Activated naive CD4-positive, alpha-beta T cell treated with anti-CD3 and anti-CD28 coated beads for 36 hours (primary cell): ENCODE measurements around the gene ELMO3. TPM values are rescaled to one million over a fixed set of nuclear protein-coding genes. Genes with fewer than 3 reads are reported as not detected.
A peak's percentile ranks its signal among the peaks of the same experiment; 100 is the strongest.

Source experiments
- CTCF ChIA-PET: fragments of 350-600 bp; sonication (Branson Sonifier 250); formaldehyde crosslinking; loops from one replicate; lab custom pipeline; 2021; ENCODE audit warnings: antibody characterized with exemption; lab: Charles Lee
- DNase-seq: peaks from one replicate; pipeline ENCODE4 v3.0.0-alpha.2; 2020
- H3K27ac Mint-ChIP-seq: one replicate; pipeline ENCODE4 v1.8.0; 2021; ENCODE audit warnings: mild to moderate bottlenecking, mixed read lengths
- H3K27me3 Mint-ChIP-seq: one replicate; pipeline ENCODE4 v1.8.0; 2021; ENCODE audit warnings: low read depth, mixed read lengths
- H3K36me3 Mint-ChIP-seq: one replicate; pipeline ENCODE4 v1.8.0; 2021; ENCODE audit warnings: low read depth, mixed read lengths
- H3K4me1 Mint-ChIP-seq: one replicate; pipeline ENCODE4 v1.8.0; 2021; ENCODE audit warnings: low read depth, mixed read lengths
- H3K4me3 Mint-ChIP-seq: one replicate; pipeline ENCODE4 v1.8.0; 2021; ENCODE audit warnings: mild to moderate bottlenecking, moderate library complexity, mixed read lengths
- H3K9me3 Mint-ChIP-seq: one replicate; pipeline ENCODE4 v1.8.0; 2021; ENCODE audit warnings: mixed read lengths
- intact Hi-C: fragments of 100-400 bp; cut with micrococcal nuclease; formaldehyde crosslinking; loops from one replicate; pipeline ENCODE4 v1.15.1; 2023
- total RNA-seq, 2 experiments: library from RNA; stranded (reverse); gene quantifications; one replicate each; pipeline ENCODE4 v1.2.3, GENCODE V29; 2021

The ELMO3 gene
- total RNA-seq, 2 experiments from 2014 or later, result 3.8 to 4.4 TPM

DNA sequence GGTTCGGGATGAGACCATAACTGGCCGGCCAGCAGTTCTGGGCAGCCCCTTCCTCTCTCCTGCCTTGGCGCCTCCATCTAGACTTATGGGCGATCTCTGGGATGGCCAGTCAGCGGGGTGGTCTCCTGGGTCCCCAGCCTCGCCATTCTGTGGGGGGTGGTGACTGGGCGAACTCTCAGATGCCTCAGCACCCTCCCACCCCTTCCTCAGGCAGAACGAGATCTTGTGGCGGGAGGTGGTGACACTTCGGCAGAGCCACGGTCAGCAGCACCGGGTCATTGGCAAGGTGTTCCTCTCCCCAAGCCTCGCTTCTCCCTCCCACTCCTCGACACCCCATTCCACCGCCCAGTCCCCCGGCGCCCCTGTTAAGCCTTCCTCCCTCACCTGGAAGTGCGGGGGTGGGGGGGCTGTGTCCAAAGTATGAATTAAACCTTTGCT lies 32.8 kb upstream of the ELMO3 start:
- no peak overlapping the region for H3K27ac Mint-ChIP-seq
- no peak overlapping the region for H3K4me3 Mint-ChIP-seq
- H3K36me3 Mint-ChIP-seq, result peaks cover 1% of the 10 kb centered on the region
- intact Hi-C loops, result no loop called here
- H3K9me3 Mint-ChIP-seq, result no peaks in the 10 kb centered on the region
- peaks cover 32% of the 10 kb centered on the region for H3K4me1 Mint-ChIP-seq
- DNase-seq, result no peak
- peaks cover 65% of the 10 kb centered on the region for H3K27me3 Mint-ChIP-seq
- CTCF ChIA-PET, result interaction anchor here (1.2 to 1.5 kb wide), 2 partner anchors 9 to 11 kb away, joined by 3 to 4 read pairs; no protein-coding TSS in a partner anchor

DNA sequence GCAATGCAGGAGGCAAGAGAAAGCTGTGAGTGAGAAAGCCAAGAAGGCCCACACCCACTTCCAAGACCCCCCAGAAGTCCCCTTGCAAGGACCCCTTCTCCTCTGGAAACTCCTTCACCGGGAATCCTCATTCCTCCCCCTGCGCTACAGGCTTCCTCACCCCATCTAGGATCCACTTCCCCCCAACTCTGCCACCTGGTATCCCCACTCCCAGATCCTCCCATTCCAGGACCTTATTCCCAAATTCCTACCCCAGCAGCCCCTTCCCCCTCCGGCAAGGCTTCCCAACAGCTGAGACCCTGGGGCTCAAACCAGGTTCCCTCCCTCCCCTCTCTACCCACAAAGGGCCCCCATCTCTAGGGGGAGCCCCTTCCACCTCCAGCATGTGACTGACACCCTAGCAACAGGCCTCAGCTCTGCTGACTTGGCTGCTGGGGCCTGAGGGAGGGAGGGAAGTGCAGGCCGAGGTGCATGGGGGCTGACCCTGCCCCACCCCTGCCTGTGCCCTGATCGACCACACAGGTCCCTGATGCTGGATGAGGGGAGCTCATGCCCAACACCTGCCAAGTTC lies 32.2 kb upstream of the ELMO3 start:
- no peak for DNase-seq
- no peaks in the 10 kb centered on the region for H3K9me3 Mint-ChIP-seq
- intact Hi-C loops, result no loop called here
- H3K4me1 Mint-ChIP-seq, result peaks cover 29% of the 10 kb centered on the region
- H3K27ac Mint-ChIP-seq, result no peak overlapping the region
- H3K27me3 Mint-ChIP-seq, result peaks cover 70% of the 10 kb centered on the region
- peaks cover 1% of the 10 kb centered on the region for H3K36me3 Mint-ChIP-seq
- CTCF ChIA-PET, result no interaction called here
- H3K4me3 Mint-ChIP-seq, result no peak overlapping the region

DNA sequence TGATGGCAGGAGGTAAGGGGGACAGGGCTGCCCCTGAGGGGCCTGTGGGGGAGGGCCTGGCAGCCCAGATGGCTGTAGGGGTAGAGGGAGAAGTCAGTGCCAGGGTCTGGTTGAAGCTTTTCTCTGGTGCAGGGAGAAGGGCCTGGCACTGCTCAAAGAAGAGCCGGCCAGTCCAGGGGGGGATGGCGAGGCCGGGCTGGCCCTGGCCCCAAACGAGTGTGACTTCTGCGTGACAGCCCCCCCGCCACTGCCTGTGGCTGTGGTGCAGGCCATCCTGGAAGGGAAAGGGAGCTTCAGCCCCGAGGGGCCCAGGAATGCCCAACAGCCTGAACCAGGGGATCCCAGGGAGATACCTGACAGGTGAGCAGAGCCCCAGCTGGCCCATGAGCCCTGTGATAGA lies 31.3 kb upstream of the ELMO3 start:
- CTCF ChIA-PET, result interaction anchor here (1.1 to 2.8 kb wide), 2 partner anchors 12 kb away, joined by 3 to 10 read pairs; no protein-coding TSS in a partner anchor
- Mint-ChIP-seq H3K27me3 (peaks cover 65% of the 10 kb centered on the region), H3K9me3 (no peaks in the 10 kb centered on the region), H3K36me3 (no peaks in the 10 kb centered on the region), H3K4me1 (peaks cover 23% of the 10 kb centered on the region), H3K27ac (no peak overlapping the region), H3K4me3 (no peak overlapping the region)
- intact Hi-C loops, result no loop called here
- DNase-seq, result no peak

DNA sequence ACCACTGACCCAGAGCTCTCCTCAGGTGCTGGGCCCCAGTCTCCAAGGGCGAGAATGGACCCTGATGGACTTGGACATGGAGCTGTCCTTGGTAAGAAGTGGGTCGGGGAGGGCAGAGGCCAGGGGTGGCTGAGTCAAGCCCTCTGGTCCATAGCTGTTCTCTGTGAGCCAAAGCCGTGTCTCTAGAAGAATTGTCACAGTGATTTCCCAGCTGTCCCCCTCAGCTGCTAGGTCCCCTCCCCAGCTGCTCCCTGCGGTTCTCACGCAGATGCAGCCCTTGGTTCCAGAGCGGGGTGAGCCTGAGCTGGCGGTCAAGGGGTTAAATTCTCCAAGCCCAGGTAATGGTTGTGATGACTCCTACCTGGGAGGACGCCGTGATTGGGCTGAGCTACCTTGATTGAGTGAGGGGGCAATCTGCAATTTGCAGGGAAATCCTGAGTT lies 29.9 kb upstream of the ELMO3 start:
- no peaks in the 10 kb centered on the region for H3K9me3 Mint-ChIP-seq
- DNase-seq, result no peak
- CTCF ChIA-PET, result interaction anchor here (0.6 to 3.0 kb wide), 5 partner anchors 9 to 151 kb away, joined by 3 to 16 read pairs (median 5); partner anchors contain the start of genes FBXL8 and TRADD
- H3K4me3 Mint-ChIP-seq, result no peak overlapping the region
- peaks cover 71% of the 10 kb centered on the region for H3K27me3 Mint-ChIP-seq
- intact Hi-C loops, result no loop called here
- H3K36me3 Mint-ChIP-seq, result no peaks in the 10 kb centered on the region
- no peak overlapping the region for H3K27ac Mint-ChIP-seq
- H3K4me1 Mint-ChIP-seq, result peaks cover 27% of the 10 kb centered on the region

- Mint-ChIP-seq H3K9me3 (no peaks in the 10 kb centered on the region), H3K27ac (no peak overlapping the region), H3K36me3 (no peaks in the 10 kb centered on the region), H3K4me3 (peak overlapping the region; percentile 71), H3K27me3 (peaks cover 68% of the 10 kb centered on the region), H3K4me1 (peaks cover 24% of the 10 kb centered on the region)
- intact Hi-C loops, result no loop called here
- DNase-seq, result no peak
- CTCF ChIA-PET, result interaction anchor here (0.6 to 3.0 kb wide), 11 partner anchors 10 to 296 kb away, joined by 3 to 16 read pairs (median 4); partner anchors contain the start of genes FBXL8 and TRADD
Observed at GRCh38 chr16:67169642-67170167, 29.2 kb upstream of the ELMO3 start.

DNA sequence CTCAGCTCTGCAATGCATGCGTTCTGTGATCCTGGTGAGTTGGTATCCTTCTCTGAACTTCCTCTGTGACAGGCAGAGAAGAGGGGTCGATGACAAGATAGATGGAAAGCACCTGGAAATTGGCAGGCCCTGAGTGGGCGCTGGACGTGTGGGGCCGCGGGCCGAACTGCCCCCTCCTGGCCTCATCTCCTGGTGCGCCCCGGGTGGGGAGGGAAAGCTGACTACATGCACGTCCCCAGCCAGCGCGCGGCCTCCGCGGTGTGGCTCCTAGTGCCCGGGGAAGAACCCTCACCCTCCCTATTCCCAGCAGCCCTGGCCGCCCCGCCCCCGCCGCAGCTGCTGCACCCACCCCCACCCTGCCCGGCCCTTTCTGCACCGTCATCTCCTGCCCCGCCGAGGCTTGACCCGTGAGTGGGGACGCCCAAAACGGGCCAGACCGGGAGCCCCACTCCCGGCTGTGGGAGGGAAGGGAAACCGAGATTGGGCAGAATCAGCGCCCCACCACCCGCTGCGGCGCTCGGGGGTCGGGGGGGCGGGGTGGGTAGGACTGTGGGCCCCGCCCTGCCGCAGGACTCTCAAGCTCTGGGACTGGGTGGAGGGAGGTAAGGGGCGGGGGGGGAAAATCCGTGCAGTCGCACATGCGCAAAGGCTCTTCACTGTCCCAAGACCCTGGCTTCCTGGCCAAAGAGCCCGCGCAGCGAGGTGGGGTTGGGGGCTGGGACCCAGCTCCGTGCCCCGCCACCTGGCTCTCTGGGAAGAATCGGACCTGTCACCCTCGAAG lies 28.6 kb upstream of the ELMO3 start, which contains the start of gene NOL3:
Gene NOL3 (plus strand): TSS at position 371 of the 781 bp plus-strand sequence.
- no peaks in the 10 kb centered on the region for H3K36me3 Mint-ChIP-seq
- CTCF ChIA-PET, result interaction anchor here (0.6 to 3.0 kb wide), 11 partner anchors 10 to 297 kb away, joined by 3 to 16 read pairs (median 4); partner anchors contain the start of genes FBXL8 and TRADD
- peaks cover 68% of the 10 kb centered on the region for H3K27me3 Mint-ChIP-seq
- peak within 1 kb of the TSS; percentile 71 for H3K4me3 Mint-ChIP-seq
- intact Hi-C loops, result no loop called here
- no peak within 1 kb of the TSS for H3K27ac Mint-ChIP-seq
- peaks cover 19% of the 10 kb centered on the region for H3K4me1 Mint-ChIP-seq
- DNase-seq, result peak; percentile 70
- no peaks in the 10 kb centered on the region for H3K9me3 Mint-ChIP-seq

DNA sequence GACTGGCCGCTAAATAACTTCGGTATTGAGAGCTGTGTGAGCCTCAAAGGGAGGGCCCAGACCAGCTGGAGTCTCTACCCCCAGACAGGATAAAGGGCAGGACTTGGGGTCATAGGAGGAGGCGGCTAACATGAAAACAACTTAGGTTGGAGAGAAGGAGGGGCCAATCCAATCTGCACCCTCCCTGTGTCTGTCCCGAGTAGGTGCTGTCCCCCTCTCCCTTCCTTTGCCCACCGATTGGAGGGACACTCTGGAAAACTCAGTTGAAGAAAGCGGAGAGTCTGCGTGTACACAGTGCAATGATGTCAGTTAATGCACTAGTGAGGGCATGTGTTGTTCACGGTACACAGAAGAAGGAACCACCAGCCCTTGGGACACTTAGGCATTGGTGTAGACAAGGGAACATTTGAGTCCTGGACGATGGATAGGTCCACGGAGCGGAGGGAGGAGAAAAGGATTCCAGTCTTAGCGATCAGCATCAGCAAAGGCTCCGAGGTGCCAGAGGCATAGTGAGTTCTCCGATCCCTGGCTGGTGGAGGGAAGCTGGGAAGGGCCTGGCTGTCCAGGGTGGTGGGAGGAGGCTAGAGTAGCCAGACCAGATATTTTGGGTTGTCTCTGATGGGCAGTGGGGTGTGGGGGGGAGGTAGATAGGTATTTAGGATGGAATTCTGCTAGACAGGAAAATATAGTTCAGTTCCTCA lies 27.8 kb upstream of the ELMO3 start:
- H3K4me1 Mint-ChIP-seq, result peaks cover 18% of the 10 kb centered on the region
- H3K36me3 Mint-ChIP-seq, result no peaks in the 10 kb centered on the region
- H3K4me3 Mint-ChIP-seq, result peak overlapping the region; percentile 0
- CTCF ChIA-PET, result interaction anchor here (1.0 to 3.0 kb wide), 7 partner anchors 11 to 218 kb away, joined by 3 to 16 read pairs (median 4); partner anchors contain the start of genes FBXL8 and TRADD
- peaks cover 71% of the 10 kb centered on the region for H3K27me3 Mint-ChIP-seq
- DNase-seq, result no peak
- no peaks in the 10 kb centered on the region for H3K9me3 Mint-ChIP-seq
- intact Hi-C loops, result no loop called here
- H3K27ac Mint-ChIP-seq, result no peak overlapping the region

GRCh38 chr16:67173323-67173722 lies 25.6 kb upstream of the ELMO3 start:
- Mint-ChIP-seq H3K36me3 (no peaks in the 10 kb centered on the region), H3K27me3 (peaks cover 71% of the 10 kb centered on the region), H3K27ac (no peak overlapping the region), H3K4me3 (peak overlapping the region; percentile 64), H3K9me3 (no peaks in the 10 kb centered on the region), H3K4me1 (peaks cover 22% of the 10 kb centered on the region)
- CTCF ChIA-PET, result interaction anchor here (1.4 kb wide), 1 partner anchor 12 kb away, joined by 4 read pairs; no protein-coding TSS in a partner anchor
- intact Hi-C loops, result no loop called here
- DNase-seq, result no peak

DNA sequence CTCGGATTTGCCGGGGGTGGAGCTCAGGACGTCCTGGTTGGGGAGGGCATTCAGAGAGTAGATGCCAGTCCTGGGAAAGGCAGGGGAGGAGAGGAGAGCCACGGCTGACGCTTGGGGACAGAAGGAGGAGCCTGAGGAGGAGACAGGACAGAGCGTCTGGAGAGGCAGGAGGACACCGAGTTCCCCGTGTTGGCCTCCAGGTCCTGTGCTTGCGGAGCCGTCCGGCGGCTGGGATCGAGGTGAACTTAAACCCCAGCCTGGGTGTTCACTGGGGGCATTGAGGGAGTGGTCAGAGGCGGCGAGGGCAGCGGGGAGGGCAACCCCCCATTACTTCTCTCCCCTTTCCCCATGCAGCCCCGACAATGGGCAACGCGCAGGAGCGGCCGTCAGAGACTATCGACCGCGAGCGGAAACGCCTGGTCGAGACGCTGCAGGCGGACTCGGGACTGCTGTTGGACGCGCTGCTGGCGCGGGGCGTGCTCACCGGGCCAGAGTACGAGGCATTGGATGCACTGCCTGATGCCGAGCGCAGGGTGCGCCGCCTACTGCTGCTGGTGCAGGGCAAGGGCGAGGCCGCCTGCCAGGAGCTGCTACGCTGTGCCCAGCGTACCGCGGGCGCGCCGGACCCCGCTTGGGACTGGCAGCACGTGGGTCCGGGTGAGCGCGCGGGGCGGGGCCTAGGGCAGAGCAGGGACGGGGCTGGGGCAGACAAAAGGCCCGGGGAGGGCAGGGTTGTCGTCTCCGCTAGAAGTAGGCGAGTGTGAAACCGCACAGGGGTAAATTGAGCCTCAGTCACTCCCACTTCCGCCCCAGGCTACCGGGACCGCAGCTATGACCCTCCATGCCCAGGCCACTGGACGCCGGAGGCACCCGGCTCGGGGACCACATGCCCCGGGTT lies 24.9 kb upstream of the ELMO3 start:
- Mint-ChIP-seq H3K9me3 (no peaks in the 10 kb centered on the region), H3K36me3 (no peaks in the 10 kb centered on the region), H3K4me3 (peak overlapping the region; percentile 64), H3K27me3 (peaks cover 70% of the 10 kb centered on the region), H3K27ac (no peak overlapping the region), H3K4me1 (peaks cover 28% of the 10 kb centered on the region)
- intact Hi-C loops, result no loop called here
- CTCF ChIA-PET, result interaction anchor here (0.5 to 2.5 kb wide), 6 partner anchors 11 to 220 kb away, joined by 3 to 15 read pairs (median 4); no protein-coding TSS in a partner anchor
- peak; percentile 70 for DNase-seq

GRCh38 chr16:67174706-67175231 lies 24.2 kb upstream of the ELMO3 start:
- no peak overlapping the region for H3K27ac Mint-ChIP-seq
- H3K4me3 Mint-ChIP-seq, result no peak overlapping the region
- H3K9me3 Mint-ChIP-seq, result no peaks in the 10 kb centered on the region
- CTCF ChIA-PET, result interaction anchor here (0.6 to 2.5 kb wide), 9 partner anchors 9 to 221 kb away, joined by 3 to 15 read pairs (median 4); partner anchors contain the start of genes CES3 and FHOD1
- no peak for DNase-seq
- peaks cover 26% of the 10 kb centered on the region for H3K4me1 Mint-ChIP-seq
- peaks cover 71% of the 10 kb centered on the region for H3K27me3 Mint-ChIP-seq
- no peaks in the 10 kb centered on the region for H3K36me3 Mint-ChIP-seq
- intact Hi-C loops, result no loop called here
